ENCODE data around the gene SUMO2.
"Not testable (repeated sequence)": the region's sequence is repeated elsewhere in the genome, so short reads cannot be mapped to it uniquely, and the experiment has no call there.

SUMO2 gene

DNA sequence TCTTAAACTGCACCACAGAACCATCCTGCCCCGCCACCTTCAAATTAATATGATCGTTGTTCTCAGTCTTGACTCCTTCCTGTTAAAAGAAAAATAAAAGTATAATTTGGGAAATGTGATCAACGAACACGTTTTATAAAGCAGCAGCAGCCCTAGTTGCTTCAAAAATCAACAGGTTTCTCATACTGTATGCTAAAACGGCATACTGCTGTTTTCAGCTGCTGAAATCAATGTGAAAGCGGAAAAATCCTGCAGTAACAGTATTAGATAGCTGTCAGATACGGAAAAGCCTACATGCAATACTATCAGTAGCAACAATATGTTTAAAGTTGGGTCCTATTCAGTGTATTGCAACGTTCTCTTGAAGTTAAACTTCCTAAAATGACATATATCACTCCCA, 1.6 kb downstream of the SUMO2 start:
- no peak for DNase-seq

GRCh38 chr17:75178453-75178852, 4.3 kb downstream of the SUMO2 start:
- no peak for DNase-seq

DNA sequence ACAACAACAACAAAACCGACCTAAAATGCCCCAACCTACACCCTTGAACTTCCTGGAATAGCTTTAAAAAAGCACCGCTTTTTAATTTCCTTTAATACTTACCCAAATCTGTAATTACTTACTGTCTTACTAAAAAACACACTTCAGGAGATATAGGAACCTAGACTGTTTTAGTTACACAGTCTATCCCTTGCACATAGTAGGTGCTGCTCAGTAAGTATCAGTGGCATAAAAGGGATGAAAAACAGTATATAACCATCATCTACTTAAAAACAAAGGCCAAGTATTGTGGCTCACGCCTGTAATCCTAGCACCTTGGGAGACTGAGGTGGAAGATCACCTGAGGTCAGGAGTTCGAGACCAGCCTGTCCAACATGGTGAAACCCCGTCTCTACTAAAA, 6.1 kb downstream of the SUMO2 start:
- no peak for DNase-seq

- no peak for DNase-seq
These were observed 7.8 kb downstream of the SUMO2 start for GRCh38 chr17:75174996-75175395.

DNA sequence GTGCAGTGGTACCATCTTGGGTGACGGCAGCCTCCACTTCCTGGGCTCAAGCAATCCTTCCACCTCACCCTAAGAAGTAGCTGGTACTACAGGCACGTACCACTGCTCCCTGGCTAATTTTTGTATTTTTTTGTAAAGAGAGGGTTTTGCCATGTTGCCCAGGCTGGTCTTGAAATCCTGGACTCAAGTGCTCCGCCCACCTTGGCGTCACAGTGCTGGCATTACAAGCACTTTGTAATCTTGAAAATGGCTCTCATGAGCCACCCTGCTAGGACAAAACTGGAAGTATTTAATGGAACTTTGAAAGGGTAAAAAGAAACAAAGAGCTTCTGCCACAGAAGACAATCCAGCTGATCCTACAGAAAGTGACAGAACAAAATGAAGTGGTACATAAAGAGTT, 9.2 kb downstream of the SUMO2 start:
- no peak for DNase-seq

- no peak for DNase-seq
These were observed 13.8 kb downstream of the SUMO2 start for GRCh38 chr17:75168998-75169397.

DNA sequence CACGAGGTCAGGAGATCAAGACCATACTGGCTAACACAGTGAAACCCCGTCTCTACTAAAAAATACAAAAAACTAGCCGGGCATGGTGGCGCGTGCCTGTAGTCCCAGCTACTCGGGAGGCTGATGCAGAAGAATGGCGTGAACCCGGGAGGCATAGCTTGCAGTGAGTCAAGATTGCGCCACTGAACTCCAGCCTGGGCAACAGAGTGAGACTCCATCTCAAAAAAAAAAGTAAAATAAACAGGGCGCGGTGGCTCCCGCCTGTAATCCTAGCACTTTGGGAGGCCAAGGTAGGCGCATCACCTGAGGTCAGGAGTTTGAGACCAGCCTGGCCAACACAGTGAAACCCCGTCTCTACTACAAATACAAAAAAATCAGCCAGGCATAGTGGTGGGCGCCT, 18.2 kb downstream of the SUMO2 start:
- not testable (repeated sequence) for DNase-seq

DNA sequence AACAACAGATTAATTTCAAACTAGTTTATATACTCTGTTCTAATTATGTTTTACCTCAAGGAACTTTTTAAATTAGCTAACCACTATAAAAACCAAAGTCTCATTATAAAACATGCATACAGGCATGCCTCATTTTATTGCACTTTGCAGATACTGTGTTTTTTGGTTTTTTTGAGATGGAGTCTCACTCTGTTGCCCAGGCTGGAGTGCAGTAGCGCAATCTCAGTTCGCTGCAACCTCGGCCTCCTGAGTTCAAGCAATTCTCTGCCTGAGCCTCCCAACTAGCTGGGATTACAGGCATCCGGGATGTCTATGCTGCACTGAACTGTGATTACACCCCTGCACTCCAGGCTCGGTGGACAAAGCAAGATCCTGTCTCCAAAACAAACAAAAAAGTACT, 19.7 kb downstream of the SUMO2 start:
- no peak for DNase-seq

- no peak for DNase-seq
These were observed 22.5 kb downstream of the SUMO2 start for GRCh38 chr17:75160211-75160610.

- no peak for DNase-seq
These were observed 23.3 kb downstream of the SUMO2 start for GRCh38 chr17:75159196-75160031.

DNA sequence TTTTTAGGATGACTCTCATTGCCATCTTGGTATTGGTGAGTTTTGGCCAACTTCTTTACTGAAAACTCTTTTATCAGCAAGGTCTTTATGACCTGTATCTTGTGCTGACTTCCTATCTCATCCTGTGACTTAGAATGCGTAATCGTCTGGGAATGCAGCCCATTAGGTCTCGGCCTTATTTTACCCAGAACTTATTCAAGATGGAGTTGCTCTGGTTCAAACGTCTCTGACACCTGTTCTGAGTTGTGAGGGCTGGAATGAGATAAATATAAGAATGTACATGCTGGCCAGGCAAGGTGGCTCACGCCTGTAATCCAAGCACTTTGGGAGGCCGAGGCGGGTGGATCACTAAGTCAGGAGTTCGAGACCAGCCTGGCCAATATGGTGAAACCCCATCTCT, 24.3 kb downstream of the SUMO2 start:
- not testable (repeated sequence) for DNase-seq

DNA sequence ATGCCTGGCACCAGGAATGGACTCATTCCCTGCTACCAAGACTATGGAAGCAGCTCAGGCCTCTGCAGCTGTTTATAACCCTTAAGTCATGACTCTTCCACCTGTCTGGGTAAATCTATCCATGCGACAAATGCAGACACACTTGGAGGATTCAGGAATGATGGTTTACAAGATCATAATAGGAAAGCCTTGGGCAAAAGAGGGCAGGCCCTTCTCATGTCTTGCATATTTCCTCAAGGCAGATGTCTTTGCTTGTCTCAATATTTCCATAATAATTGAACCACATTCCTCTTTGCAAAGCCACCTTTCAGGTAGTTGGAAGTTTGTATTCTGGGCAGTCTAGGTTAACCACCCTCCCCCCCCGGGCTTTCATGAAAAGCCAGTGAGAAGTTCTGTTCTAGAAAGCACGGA, 27.6 kb downstream of the SUMO2 start:
- no peak for DNase-seq

GRCh38 chr17:75154195-75155106, 28.3 kb downstream of the SUMO2 start, which contains the start of gene JPT1:
JPT1 (minus strand) TSS chr17:75154512; CDS start chr17:75154397, 115 bp downstream.
- peak; percentile 95 for DNase-seq

- no peak for DNase-seq
These were observed 29.0 kb downstream of the SUMO2 start for GRCh38 chr17:75153780-75154194.

GRCh38 chr17:75152922-75153779, 29.6 kb downstream of the SUMO2 start:
- DNase-seq = no peak

DNA sequence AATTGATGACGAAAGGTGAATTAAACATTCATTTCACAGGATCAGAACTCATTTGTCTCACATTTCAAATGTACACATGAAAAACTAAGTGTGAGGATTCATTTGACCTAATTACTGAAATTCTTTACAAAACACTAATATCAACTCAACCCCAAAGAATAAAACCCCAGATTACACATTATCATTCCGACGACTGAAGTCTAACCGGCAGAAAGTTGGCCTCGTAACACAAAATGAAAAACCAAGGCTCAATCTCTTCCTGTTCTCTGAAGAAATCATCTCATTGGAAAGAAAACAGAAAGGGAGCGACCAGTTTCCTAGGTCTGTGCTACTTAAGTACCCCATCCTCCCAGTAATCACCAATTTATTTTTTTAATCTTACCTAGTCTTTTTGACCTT, 30.2 kb downstream of the SUMO2 start:
- no peak for DNase-seq

GRCh38 chr17:75151930-75152329, 30.8 kb downstream of the SUMO2 start:
- DNase-seq = no peak

- no peak for DNase-seq
These were observed 34.7 kb downstream of the SUMO2 start for GRCh38 chr17:75147878-75148546.

GRCh38 chr17:75146592-75146991, 36.2 kb downstream of the SUMO2 start:
- no peak for DNase-seq

- DNase-seq = no peak
These were observed 37.8 kb downstream of the SUMO2 start for GRCh38 chr17:75144816-75145512.

- DNase-seq = no peak
These were observed 40.4 kb downstream of the SUMO2 start for GRCh38 chr17:75142236-75142971.

All from amniotic stem cell (primary cell).